ENCODE results near the gene MCF2L2.

DNA sequence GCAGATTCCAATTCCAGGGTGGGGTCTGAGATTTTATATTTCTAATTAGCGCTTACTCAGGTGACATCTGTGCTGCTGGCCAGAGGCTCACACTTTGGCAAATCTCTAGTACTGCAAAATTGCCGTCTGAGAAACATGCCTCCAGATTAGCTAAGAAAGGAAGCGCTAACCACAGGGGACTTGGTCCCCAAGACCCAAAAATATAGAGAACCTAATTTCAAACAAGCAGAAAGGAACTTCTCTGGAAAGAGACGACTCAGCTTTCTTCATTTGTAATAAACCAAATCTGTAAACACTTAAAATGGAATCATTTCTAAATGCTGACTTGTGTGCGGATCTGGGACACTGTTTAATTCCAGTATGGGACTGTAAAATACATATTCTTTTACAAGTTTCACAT, 119.7 kb downstream of the MCF2L2 start:
- TF ChIP-seq POLR2AphosphoS5 (IDR thresholded peaks at IDR 0.05; ENCODE audit: low read depth, low read length) (no peak), TAF1 (IDR thresholded peaks at IDR 0.05; ENCODE audit: borderline replicate concordance, insufficient read depth, low read length) (no peak)

All from PFSK-1 (cell line).